GM23338 (cell line): ENCODE measurements around the gene RXFP3. TPM values are rescaled to one million over a fixed set of nuclear protein-coding genes. Genes with fewer than 3 reads are reported as not detected.

Experiments
- ATAC-seq: fragments of 200-7000 bp; cut with Tn5 transposase; 3 replicates; pipeline ENCODE4 v1.9.1; 2020
- DNase-seq: peaks from one replicate; pipeline ENCODE4 v3.0.0-alpha.2; 2015; ENCODE audit warnings: low spot score
- H2AFZ ChIP-seq: fragments of 200-600 bp; sonication (generic); 2 replicates; pipeline ENCODE4 v1.8.0; 2016; ENCODE audit warnings: antibody characterized with exemption, mild to moderate bottlenecking, moderate library complexity
- H3F3A ChIP-seq: fragments of 200-600 bp; sonication (generic); replicated peaks from 2 replicates; pipeline ENCODE4 v1.8.0; 2017; ENCODE audit warnings: antibody characterized with exemption, mixed run types, low read depth
- H3K27ac ChIP-seq: fragments of 200-600 bp; sonication (generic); 2 replicates; pipeline ENCODE4 v1.6.1; 2016; ENCODE audit warnings: low read depth
- H3K27me3 ChIP-seq: fragments of 200-600 bp; sonication (generic); 2 replicates; pipeline ENCODE4 v1.8.0; 2016; ENCODE audit warnings: mild to moderate bottlenecking, mixed run types, moderate library complexity; ENCODE audit not compliant: insufficient read depth
- H3K36me3 ChIP-seq: fragments of 200-600 bp; sonication (generic); 2 replicates; pipeline ENCODE4 v1.8.0; 2016; ENCODE audit warnings: mild to moderate bottlenecking; ENCODE audit not compliant: insufficient read depth
- H3K4me1 ChIP-seq: fragments of 200-600 bp; sonication (generic); 2 replicates; pipeline ENCODE4 v1.8.0; 2016; ENCODE audit warnings: mild to moderate bottlenecking, moderate library complexity; ENCODE audit not compliant: insufficient read depth
- H3K4me2 ChIP-seq: fragments of 200-600 bp; sonication (generic); 2 replicates; pipeline ENCODE4 v1.7.1; 2017; ENCODE audit warnings: mixed run types
- H3K4me3 ChIP-seq: fragments of 200-600 bp; sonication (generic); 2 replicates; pipeline ENCODE4 v1.6.1; 2016; ENCODE audit warnings: mixed run types
- H3K79me2 ChIP-seq: fragments of 200-600 bp; sonication (generic); replicated peaks from 2 replicates; pipeline ENCODE4 v1.8.0; 2017; ENCODE audit warnings: mild to moderate bottlenecking; ENCODE audit not compliant: insufficient read depth
- H3K9me2 ChIP-seq: fragments of 200-600 bp; sonication (generic); 2 replicates; pipeline ENCODE4 v1.8.0; 2017; ENCODE audit not compliant: insufficient read depth
- H4K20me1 ChIP-seq: fragments of 200-600 bp; sonication (generic); replicated peaks from 2 replicates; pipeline ENCODE4 v1.8.0; 2017; ENCODE audit warnings: mild to moderate bottlenecking; ENCODE audit not compliant: insufficient read depth
- H3K27ac Mint-ChIP-seq: 2 replicates; pipeline ENCODE4 v1.8.0; 2020; ENCODE audit warnings: inconsistent platforms, mild to moderate bottlenecking, moderate library complexity, mixed read lengths
- H3K27me3 Mint-ChIP-seq: 3 replicates; pipeline ENCODE4 v1.8.0; 2022; ENCODE audit warnings: low read depth, mild to moderate bottlenecking, moderate library complexity, mixed read lengths, inconsistent platforms; ENCODE audit not compliant: insufficient read depth, poor library complexity
- H3K36me3 Mint-ChIP-seq: 3 replicates; pipeline ENCODE4 v1.8.0; 2021; ENCODE audit warnings: low read depth, mild to moderate bottlenecking, inconsistent platforms, moderate library complexity, mixed read lengths
- H3K4me1 Mint-ChIP-seq: 3 replicates; pipeline ENCODE4 v1.8.0; 2020; ENCODE audit warnings: mild to moderate bottlenecking, inconsistent platforms, mixed read lengths
- H3K4me3 Mint-ChIP-seq: 3 replicates; pipeline ENCODE4 v1.8.0; 2021; ENCODE audit warnings: moderate library complexity, mild to moderate bottlenecking, inconsistent platforms, mixed read lengths
- H3K9me3 Mint-ChIP-seq: 3 replicates; pipeline ENCODE4 v1.8.0; 2020; ENCODE audit warnings: moderate library complexity, mild to moderate bottlenecking, inconsistent platforms, mixed read lengths
- CREB1 ChIP-seq: fragments of 250-450 bp; sonication (Bioruptor Pico); IDR thresholded peaks from 2 replicates; pipeline ENCODE4 v1.5.0; 2020; ENCODE audit warnings: low read depth, mild to moderate bottlenecking, moderate library complexity
- EZH2 ChIP-seq: fragments of 200-600 bp; sonication (generic); IDR thresholded peaks from one replicate; pipeline ENCODE4 v1.8.0; 2017; ENCODE audit warnings: antibody characterized with exemption, mild to moderate bottlenecking, low read depth; ENCODE audit not compliant: unreplicated experiment
- EZH2phosphoT487 ChIP-seq: fragments of 200-600 bp; sonication (generic); IDR thresholded peaks from one replicate; pipeline ENCODE4 v1.8.1; 2018; ENCODE audit warnings: antibody characterized with exemption; ENCODE audit not compliant: unreplicated experiment
- JUNB ChIP-seq: IDR thresholded peaks from one replicate; pipeline ENCODE4 v1.6.1; 2016; ENCODE audit warnings: antibody characterized with exemption; ENCODE audit not compliant: unreplicated experiment
- NANOG ChIP-seq: IDR thresholded peaks from 2 replicates; pipeline ENCODE4 v1.6.1; 2016; ENCODE audit warnings: antibody characterized with exemption, borderline replicate concordance
- STAT1 ChIP-seq: IDR thresholded peaks from one replicate; pipeline ENCODE4 v1.6.1; 2016; ENCODE audit warnings: antibody characterized with exemption; ENCODE audit not compliant: unreplicated experiment
- ZNF114 ChIP-seq: fragments of 250-450 bp; sonication (Bioruptor Pico); IDR thresholded peaks from 2 replicates; pipeline ENCODE4 v1.5.0; 2020; ENCODE audit warnings: mild to moderate bottlenecking, moderate library complexity
- polyA plus RNA-seq: library from polyadenylated mRNA; unstranded; fragments of >200 nt; fragmentation: Nextera tagmentation; extraction: Ambion mirVana; gene quantifications from 2 replicates; pipeline ENCODE4 v1.2.1, GENCODE V29; 2016
- total RNA-seq: library from RNA; depleted of rRNA; stranded (reverse); fragments of >200 nt; shearing (Covaris generic); gene quantifications from 2 replicates; pipeline ENCODE4 v1.2.3, GENCODE V29; 2014
- TF ChIP-seq, protein P1 (sequence below): IDR thresholded peaks from 2 replicates; pipeline ENCODE4 v1.6.1; 2016; ENCODE audit warnings: antibody characterized with exemption
- TF ChIP-seq, protein P2 (sequence below): fragments of 250-450 bp; sonication (Bioruptor Pico); IDR thresholded peaks from 2 replicates; pipeline ENCODE4 v1.5.0; 2020; ENCODE audit warnings: mild to moderate bottlenecking, moderate library complexity
- TF ChIP-seq, protein P3 (sequence below), 2 experiments: fragments of 200-600 bp in 1 of 2; sonication (generic) in 1 of 2; conservative IDR thresholded peaks; 2 replicates each; pipeline versions ENCODE4 v1.5.1 to v1.6.1; 2016 to 2017; ENCODE audit warnings: antibody characterized with exemption in 2 of 2, low read depth in 2 of 2, mild to moderate bottlenecking in 2 of 2, moderate library complexity in 1 of 2

RXFP3 gene
- total and polyA plus RNA-seq, 2 experiments from 2014 or later, result not detected

DNA sequence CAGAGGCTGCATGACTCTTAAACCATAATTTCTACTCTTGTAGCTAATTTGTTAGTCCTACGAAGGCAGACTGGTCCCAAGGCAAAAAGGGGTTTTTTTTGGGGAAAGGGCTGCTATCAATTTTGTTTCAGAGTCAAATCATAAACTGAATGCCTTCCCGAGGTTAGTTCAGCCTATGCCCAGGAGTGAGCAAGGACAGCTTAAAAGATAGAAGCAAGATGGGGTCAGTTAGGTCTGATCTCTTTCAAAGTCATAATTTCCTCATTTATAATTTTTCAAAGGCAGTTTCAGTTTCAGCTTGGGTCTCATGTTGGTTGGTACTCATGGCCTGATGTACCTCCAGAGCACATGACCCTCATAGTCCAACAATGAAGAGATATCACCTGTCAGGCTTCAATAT lies 7.9 kb upstream of the RXFP3 start (continued):
- TF ChIP-seq, protein P1, sequence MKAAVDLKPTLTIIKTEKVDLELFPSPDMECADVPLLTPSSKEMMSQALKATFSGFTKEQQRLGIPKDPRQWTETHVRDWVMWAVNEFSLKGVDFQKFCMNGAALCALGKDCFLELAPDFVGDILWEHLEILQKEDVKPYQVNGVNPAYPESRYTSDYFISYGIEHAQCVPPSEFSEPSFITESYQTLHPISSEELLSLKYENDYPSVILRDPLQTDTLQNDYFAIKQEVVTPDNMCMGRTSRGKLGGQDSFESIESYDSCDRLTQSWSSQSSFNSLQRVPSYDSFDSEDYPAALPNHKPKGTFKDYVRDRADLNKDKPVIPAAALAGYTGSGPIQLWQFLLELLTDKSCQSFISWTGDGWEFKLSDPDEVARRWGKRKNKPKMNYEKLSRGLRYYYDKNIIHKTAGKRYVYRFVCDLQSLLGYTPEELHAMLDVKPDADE, result no peak
- TF ChIP-seq NANOG, result no peak

DNA sequence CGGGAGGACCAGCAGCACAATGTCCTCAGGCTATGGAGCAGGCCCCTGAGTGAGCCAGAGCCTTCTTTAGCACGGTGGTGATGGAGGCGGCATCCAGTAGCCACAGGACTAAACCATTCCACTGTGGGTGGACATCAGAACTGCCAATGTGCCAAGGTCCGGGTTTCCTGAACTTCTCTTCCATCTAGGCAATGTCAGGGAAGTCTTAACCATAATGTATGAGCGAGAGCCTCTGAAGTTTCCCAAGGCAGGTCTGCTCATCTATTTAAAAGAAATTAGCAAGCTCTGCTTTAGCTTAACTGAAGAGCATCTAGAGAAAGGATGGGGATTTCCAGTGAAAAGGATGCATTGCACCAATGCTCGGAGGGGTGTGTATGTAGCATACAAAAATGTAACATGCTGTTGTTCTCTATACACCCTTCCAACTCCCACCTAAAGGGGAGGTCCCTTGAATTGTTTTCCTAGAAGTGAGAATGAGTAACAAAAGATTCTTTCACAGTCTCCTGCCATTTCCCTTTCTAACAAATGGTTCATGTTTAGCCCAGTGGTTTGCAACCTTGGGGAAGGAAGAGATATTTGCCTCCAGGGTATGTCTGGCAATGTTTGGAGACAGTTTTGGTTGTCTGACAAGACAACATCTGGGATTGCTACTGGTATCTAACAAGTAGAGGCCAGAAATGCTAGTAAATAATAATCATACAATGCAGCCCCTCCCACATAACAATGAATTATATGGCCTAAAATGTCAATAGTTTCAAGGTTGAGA lies 6.1 kb upstream of the RXFP3 start:
- H3K4me3 Mint-ChIP-seq, result no peak overlapping the region
- no peak for DNase-seq
- peaks cover 3% of the 10 kb centered on the region for H3K27me3 Mint-ChIP-seq
- Histone ChIP-seq H3K27me3 (no peaks in the 10 kb centered on the region), H3K36me3 (no peaks in the 10 kb centered on the region), H2AFZ (peak overlapping the region; percentile 53; the same call in 1 of the 2 replicates), H3K4me3 (no peak overlapping the region), H3K27ac (peak overlapping the region; percentile 73; the same call in 1 of the 2 replicates), H3K4me2 (peak overlapping the region; percentile 30), H3F3A (no peaks in the 10 kb centered on the region), H4K20me1 (no peaks in the 10 kb centered on the region), H3K9me2 (peaks cover 13% of the 10 kb centered on the region), H3K4me1 (peaks cover 51% of the 10 kb centered on the region), H3K79me2 (no peaks in the 10 kb centered on the region)
- TF ChIP-seq EZH2phosphoT487 (no peak), ZNF114 (CRISPR knock-in tag) (no peak)
- no peaks in the 10 kb centered on the region; the same call in 2 of the 3 replicates for H3K36me3 Mint-ChIP-seq
- no peak for ATAC-seq
- H3K9me3 Mint-ChIP-seq, result no peaks in the 10 kb centered on the region
- peaks cover 44% of the 10 kb centered on the region for H3K4me1 Mint-ChIP-seq
- no peak overlapping the region for H3K27ac Mint-ChIP-seq

DNA sequence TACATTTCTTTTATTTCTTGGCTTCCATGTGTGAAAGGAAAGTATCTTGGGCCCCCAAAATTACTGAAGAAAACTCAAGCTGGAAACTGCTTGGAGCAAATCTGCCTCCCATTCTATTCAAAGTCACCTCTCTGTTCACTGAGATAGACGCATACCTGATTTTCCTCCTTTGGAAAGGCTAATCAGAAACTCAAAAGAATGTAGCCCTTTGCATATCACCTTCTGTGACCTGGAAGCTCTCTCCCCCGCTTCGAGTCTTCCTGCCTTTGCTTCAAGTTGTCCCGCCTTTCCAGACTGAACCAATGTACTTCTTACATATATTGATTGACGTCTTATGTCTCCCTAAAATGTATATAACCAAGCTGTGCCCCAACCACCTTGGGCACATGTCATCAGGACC lies 5.0 kb upstream of the RXFP3 start:
- H3K9me3 Mint-ChIP-seq, result no peaks in the 10 kb centered on the region
- H3K27me3 ChIP-seq, result peaks cover 2% of the 10 kb centered on the region
- H4K20me1 ChIP-seq, result no peaks in the 10 kb centered on the region
- no peaks in the 10 kb centered on the region for H3F3A ChIP-seq
- H3K27me3 Mint-ChIP-seq, result peaks cover 6% of the 10 kb centered on the region
- H3K4me3 ChIP-seq, result 0 out of 2 replicates have a peak overlapping the region, but pooled peaks have one; percentile 22
- H3K36me3 ChIP-seq, result no peaks in the 10 kb centered on the region
- peaks cover 51% of the 10 kb centered on the region for H3K4me1 ChIP-seq
- peak overlapping the region; percentile 30 for H3K27ac Mint-ChIP-seq
- peak; percentile 72 for DNase-seq
- H3K36me3 Mint-ChIP-seq, result no peaks in the 10 kb centered on the region; the same call in 2 of the 3 replicates
- peak; percentile 30 for ATAC-seq
- H2AFZ ChIP-seq, result no peak overlapping the region
- no peaks in the 10 kb centered on the region for H3K79me2 ChIP-seq
- H3K4me2 ChIP-seq, result peak overlapping the region; percentile 30
- peak overlapping the region; percentile 73; the same call in 1 of the 2 replicates for H3K27ac ChIP-seq
- peaks cover 13% of the 10 kb centered on the region for H3K9me2 ChIP-seq
- H3K4me3 Mint-ChIP-seq, result peak overlapping the region; percentile 3; the same call in 1 of the 3 replicates
- peaks cover 48% of the 10 kb centered on the region for H3K4me1 Mint-ChIP-seq
- TF ChIP-seq CREB1 (CRISPR knock-in tag) (no peak), EZH2 (no peak), NANOG (no peak), JUNB (no peak), STAT1 (no peak)
- TF ChIP-seq, protein P2, sequence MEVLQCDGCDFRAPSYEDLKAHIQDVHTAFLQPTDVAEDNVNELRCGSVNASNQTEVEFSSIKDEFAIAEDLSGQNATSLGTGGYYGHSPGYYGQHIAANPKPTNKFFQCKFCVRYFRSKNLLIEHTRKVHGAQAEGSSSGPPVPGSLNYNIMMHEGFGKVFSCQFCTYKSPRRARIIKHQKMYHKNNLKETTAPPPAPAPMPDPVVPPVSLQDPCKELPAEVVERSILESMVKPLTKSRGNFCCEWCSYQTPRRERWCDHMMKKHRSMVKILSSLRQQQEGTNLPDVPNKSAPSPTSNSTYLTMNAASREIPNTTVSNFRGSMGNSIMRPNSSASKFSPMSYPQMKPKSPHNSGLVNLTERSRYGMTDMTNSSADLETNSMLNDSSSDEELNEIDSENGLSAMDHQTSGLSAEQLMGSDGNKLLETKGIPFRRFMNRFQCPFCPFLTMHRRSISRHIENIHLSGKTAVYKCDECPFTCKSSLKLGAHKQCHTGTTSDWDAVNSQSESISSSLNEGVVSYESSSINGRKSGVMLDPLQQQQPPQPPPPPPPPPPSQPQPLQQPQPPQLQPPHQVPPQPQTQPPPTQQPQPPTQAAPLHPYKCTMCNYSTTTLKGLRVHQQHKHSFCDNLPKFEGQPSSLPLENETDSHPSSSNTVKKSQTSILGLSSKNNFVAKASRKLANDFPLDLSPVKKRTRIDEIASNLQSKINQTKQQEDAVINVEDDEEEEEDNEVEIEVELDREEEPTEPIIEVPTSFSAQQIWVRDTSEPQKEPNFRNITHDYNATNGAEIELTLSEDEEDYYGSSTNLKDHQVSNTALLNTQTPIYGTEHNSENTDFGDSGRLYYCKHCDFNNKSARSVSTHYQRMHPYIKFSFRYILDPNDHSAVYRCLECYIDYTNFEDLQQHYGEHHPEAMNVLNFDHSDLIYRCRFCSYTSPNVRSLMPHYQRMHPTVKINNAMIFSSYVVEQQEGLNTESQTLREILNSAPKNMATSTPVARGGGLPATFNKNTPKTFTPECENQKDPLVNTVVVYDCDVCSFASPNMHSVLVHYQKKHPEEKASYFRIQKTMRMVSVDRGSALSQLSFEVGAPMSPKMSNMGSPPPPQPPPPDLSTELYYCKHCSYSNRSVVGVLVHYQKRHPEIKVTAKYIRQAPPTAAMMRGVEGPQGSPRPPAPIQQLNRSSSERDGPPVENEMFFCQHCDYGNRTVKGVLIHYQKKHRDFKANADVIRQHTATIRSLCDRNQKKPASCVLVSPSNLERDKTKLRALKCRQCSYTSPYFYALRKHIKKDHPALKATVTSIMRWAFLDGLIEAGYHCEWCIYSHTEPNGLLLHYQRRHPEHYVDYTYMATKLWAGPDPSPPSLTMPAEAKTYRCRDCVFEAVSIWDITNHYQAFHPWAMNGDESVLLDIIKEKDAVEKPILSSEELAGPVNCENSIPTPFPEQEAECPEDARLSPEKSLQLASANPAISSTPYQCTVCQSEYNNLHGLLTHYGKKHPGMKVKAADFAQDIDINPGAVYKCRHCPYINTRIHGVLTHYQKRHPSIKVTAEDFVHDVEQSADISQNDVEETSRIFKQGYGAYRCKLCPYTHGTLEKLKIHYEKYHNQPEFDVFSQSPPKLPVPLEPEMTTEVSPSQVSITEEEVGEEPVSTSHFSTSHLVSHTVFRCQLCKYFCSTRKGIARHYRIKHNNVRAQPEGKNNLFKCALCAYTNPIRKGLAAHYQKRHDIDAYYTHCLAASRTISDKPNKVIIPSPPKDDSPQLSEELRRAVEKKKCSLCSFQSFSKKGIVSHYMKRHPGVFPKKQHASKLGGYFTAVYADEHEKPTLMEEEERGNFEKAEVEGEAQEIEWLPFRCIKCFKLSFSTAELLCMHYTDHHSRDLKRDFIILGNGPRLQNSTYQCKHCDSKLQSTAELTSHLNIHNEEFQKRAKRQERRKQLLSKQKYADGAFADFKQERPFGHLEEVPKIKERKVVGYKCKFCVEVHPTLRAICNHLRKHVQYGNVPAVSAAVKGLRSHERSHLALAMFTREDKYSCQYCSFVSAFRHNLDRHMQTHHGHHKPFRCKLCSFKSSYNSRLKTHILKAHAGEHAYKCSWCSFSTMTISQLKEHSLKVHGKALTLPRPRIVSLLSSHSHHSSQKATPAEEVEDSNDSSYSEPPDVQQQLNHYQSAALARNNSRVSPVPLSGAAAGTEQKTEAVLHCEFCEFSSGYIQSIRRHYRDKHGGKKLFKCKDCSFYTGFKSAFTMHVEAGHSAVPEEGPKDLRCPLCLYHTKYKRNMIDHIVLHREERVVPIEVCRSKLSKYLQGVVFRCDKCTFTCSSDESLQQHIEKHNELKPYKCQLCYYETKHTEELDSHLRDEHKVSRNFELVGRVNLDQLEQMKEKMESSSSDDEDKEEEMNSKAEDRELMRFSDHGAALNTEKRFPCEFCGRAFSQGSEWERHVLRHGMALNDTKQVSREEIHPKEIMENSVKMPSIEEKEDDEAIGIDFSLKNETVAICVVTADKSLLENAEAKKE (CRISPR knock-in tag), result no peak
- TF ChIP-seq, protein P3, sequence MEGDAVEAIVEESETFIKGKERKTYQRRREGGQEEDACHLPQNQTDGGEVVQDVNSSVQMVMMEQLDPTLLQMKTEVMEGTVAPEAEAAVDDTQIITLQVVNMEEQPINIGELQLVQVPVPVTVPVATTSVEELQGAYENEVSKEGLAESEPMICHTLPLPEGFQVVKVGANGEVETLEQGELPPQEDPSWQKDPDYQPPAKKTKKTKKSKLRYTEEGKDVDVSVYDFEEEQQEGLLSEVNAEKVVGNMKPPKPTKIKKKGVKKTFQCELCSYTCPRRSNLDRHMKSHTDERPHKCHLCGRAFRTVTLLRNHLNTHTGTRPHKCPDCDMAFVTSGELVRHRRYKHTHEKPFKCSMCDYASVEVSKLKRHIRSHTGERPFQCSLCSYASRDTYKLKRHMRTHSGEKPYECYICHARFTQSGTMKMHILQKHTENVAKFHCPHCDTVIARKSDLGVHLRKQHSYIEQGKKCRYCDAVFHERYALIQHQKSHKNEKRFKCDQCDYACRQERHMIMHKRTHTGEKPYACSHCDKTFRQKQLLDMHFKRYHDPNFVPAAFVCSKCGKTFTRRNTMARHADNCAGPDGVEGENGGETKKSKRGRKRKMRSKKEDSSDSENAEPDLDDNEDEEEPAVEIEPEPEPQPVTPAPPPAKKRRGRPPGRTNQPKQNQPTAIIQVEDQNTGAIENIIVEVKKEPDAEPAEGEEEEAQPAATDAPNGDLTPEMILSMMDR (conservative IDR thresholded peaks at IDR 0.05; ENCODE audit: low read depth in 2 of 2), result no peak
